Heart right ventricle (tissue), 16 donors: Measurements from ENCODE around the gene EFNA5. TPM values are rescaled to one million over a fixed set of nuclear protein-coding genes. Genes with fewer than 3 reads are reported as not detected.

Experiments
- ATAC-seq, 8 donors: fragments of 200-7000 bp; cut with Tn5 transposase; one replicate each; pipeline ENCODE4 v1.9.1; 2020; ENCODE audit warnings: mild to moderate bottlenecking in 8 of 8, moderate library complexity in 8 of 8, moderate number of reproducible peaks in 1 of 8
- DNase-seq, 2 donors: peaks; one replicate each; pipeline ENCODE4 v3.0.0-alpha.2; 2020
- H3K27ac ChIP-seq, 10 donors: fragments of 200-600 bp; sonication (generic) in 2 of 10; one replicate each; pipeline versions ENCODE4 v1.5.0 to v1.8.0; 2020 to 2022; ENCODE audit warnings: mild to moderate bottlenecking in 3 of 10
- H3K27me3 ChIP-seq, 7 donors: fragments of 200-600 bp; one replicate each; pipeline ENCODE4 v1.8.0; 2021 to 2022; ENCODE audit warnings: mild to moderate bottlenecking in 2 of 7
- H3K36me3 ChIP-seq, 9 donors: fragments of 200-600 bp; sonication (generic) in 1 of 9; one replicate each; pipeline versions ENCODE4 v1.5.0 to v1.8.0; 2020 to 2022; ENCODE audit warnings: mild to moderate bottlenecking in 2 of 9
- H3K4me1 ChIP-seq, 9 donors: fragments of 200-600 bp; sonication (generic) in 1 of 9; one replicate each; pipeline versions ENCODE4 v1.5.0 to v1.8.0; 2020 to 2022; ENCODE audit warnings: mild to moderate bottlenecking in 4 of 9
- H3K4me3 ChIP-seq, 10 donors: fragments of 200-600 bp; sonication (generic) in 2 of 10; one replicate each; pipeline versions ENCODE4 v1.5.0 to v1.8.0; 2020 to 2022; ENCODE audit warnings: mild to moderate bottlenecking in 7 of 10, moderate library complexity in 2 of 10
- H3K9me3 ChIP-seq, 11 donors: fragments of 200-600 bp in 10 of 11; sonication (generic) in 2 of 11; one replicate each; pipeline versions ENCODE4 v1.5.0 to v1.8.0; 2013 to 2022; ENCODE audit warnings: mild to moderate bottlenecking in 2 of 11, control low read depth in 1 of 11, moderate library complexity in 1 of 11
- WGBS, 2 donors: extraction: QIAGEN DNeasy Blood & Tissue Kit; methylation state at CpG; one replicate each; pipeline ENCODE4 v1.1.7; 2013; ENCODE audit warnings: inconsistent platforms in 1 of 2; 5-methylcytosine and 5-hydroxymethylcytosine counted together
- intact Hi-C, 10 donors: fragments of 100-400 bp; cut with DNase I; formaldehyde crosslinking; loops; one replicate each; pipeline versions ENCODE4 v1.11.1 to v1.14.2; 2022
- polyA plus RNA-seq, 2 donors: library from polyadenylated mRNA; stranded (reverse); fragments of 200-250 nt; gene quantifications; one replicate each; pipeline ENCODE4 v1.2.3, GENCODE V29; 2013
- total RNA-seq, 10 donors: library from RNA; stranded (reverse); fragmentation: NEBNext Ultra II Directional in 3 of 10; extraction: Animal tissue kit (Norgen Biotek cat#: 25700) in 3 of 10; gene quantifications; one replicate each; pipeline versions ENCODE4 v1.2.1 to v1.2.4, GENCODE V29; 2021 to 2023
- TF ChIP-seq, protein P1 (sequence below), 9 donors: fragments of 200-600 bp; sonication (generic) in 2 of 9; IDR thresholded peaks; one replicate each; pipeline versions ENCODE4 v1.5.0 to v1.8.0; 2021 to 2022; ENCODE audit warnings: antibody characterized with exemption in 9 of 9, mild to moderate bottlenecking in 5 of 9, moderate library complexity in 1 of 9
- donor health status: Arrhythmogenic right ventricular cardiomyopathy.
- donor health status: ischemic (EF 13 %, LVEDD 7.1; RV severe dilation, severe dysfunction).
- donor health status: healthy with polysubstance abuse.
- donor health status: DM: no; HTN: yes; CAD: no.
- donor health status: DM: no; HTN: no; CAD: no.
- donor health status: ischemic (EF 25% LVEDD 6.9; RV normal size, moderate dysfunction).
- donor health status: ischemic (EF 25% LVEDD 5.7; RV mildly dilated, moderate dysfunction).
- donor health status: healthy.
- donor health status: DM: yes; HTN: yes; CAD: no.
- donor health status: Ischemic cardiomyopathy.
- donor health status: ischemic (EF 35%, LVEDD 5.7; RV mildly dilated, moderate dysfunction).
- donor health status: nonischemic (EF 11% LVEDD 7.7; RV severe dilation, severe dysfunction).
- donor health status: DM: yes; HTN: yes; CAD: no.
- donor health status: PGD.
- donor health status: ischemic (EF 29% LVEDD 5.4; RV normal size, mild dysfunction).
- donor health status: nonischemic (EF 23%, LVEDD 6.1; RV moderate dilation, normal function).

EFNA5 gene
- total and polyA plus RNA-seq, 12 donors, result 6.9 to 49.4 (median 33.9) TPM

- Histone ChIP-seq H3K27me3 (no peaks in the 10 kb centered on the region), H3K36me3 (no peaks in the 10 kb centered on the region), H3K4me1 (peaks cover 0 to 53% (median 4%) of the 10 kb centered on the region in 9 donors), H3K9me3 (no peaks in the 10 kb centered on the region), H3K4me3 (no peak overlapping the region), H3K27ac (peak overlapping the region in 1 of 10 donors; percentile 19)
- DNase-seq (no peak), ATAC-seq (no peak)
- WGBS, 2 donors, result 47 to 54% methylated on average over 2 of the region's 2 CpGs
- TF ChIP-seq, protein P1, sequence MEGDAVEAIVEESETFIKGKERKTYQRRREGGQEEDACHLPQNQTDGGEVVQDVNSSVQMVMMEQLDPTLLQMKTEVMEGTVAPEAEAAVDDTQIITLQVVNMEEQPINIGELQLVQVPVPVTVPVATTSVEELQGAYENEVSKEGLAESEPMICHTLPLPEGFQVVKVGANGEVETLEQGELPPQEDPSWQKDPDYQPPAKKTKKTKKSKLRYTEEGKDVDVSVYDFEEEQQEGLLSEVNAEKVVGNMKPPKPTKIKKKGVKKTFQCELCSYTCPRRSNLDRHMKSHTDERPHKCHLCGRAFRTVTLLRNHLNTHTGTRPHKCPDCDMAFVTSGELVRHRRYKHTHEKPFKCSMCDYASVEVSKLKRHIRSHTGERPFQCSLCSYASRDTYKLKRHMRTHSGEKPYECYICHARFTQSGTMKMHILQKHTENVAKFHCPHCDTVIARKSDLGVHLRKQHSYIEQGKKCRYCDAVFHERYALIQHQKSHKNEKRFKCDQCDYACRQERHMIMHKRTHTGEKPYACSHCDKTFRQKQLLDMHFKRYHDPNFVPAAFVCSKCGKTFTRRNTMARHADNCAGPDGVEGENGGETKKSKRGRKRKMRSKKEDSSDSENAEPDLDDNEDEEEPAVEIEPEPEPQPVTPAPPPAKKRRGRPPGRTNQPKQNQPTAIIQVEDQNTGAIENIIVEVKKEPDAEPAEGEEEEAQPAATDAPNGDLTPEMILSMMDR (IDR thresholded peaks at IDR 0.05), result no peak
- intact Hi-C loops, result no loop called here
Observed at GRCh38 chr5:107605596-107606125, 65.1 kb downstream of the EFNA5 start.

GRCh38 chr5:107604990-107605389 is 65.7 kb downstream of the EFNA5 start:
- H3K36me3 ChIP-seq, result no peaks in the 10 kb centered on the region
- WGBS, 2 donors, result 65 to 71% methylated on average over 3 of the region's 3 CpGs
- ATAC-seq, result no peak
- H3K27ac ChIP-seq, result peak overlapping the region in 1 of 10 donors; percentile 5
- TF ChIP-seq, protein P1 (IDR thresholded peaks at IDR 0.05), result no peak
- intact Hi-C loops, result no loop called here
- H3K27me3 ChIP-seq, result no peaks in the 10 kb centered on the region
- no peak for DNase-seq
- H3K9me3 ChIP-seq, result no peaks in the 10 kb centered on the region
- peaks cover 0 to 60% (median 7%) of the 10 kb centered on the region in 9 donors for H3K4me1 ChIP-seq
- H3K4me3 ChIP-seq, result no peak overlapping the region

- peak overlapping the region in 1 of 10 donors; percentile 11 for H3K4me3 ChIP-seq
- WGBS, 2 donors, result 63 to 73% methylated on average over 10 of the region's 10 CpGs
- DNase-seq (no peak), ATAC-seq (peak in 4 of 8 donors; percentile 13 to 30 (median 21))
- intact Hi-C loops, result no loop called here
- TF ChIP-seq, protein P1 (IDR thresholded peaks at IDR 0.05), result no peak
- no peaks in the 10 kb centered on the region for H3K9me3 ChIP-seq
- peaks cover 0 to 62% (median 7%) of the 10 kb centered on the region in 9 donors for H3K4me1 ChIP-seq
- no peaks in the 10 kb centered on the region for H3K36me3 ChIP-seq
- peak overlapping the region in 1 of 10 donors; percentile 5 for H3K27ac ChIP-seq
- no peaks in the 10 kb centered on the region for H3K27me3 ChIP-seq
Observed at GRCh38 chr5:107604146-107604910, 66.4 kb downstream of the EFNA5 start.

DNA sequence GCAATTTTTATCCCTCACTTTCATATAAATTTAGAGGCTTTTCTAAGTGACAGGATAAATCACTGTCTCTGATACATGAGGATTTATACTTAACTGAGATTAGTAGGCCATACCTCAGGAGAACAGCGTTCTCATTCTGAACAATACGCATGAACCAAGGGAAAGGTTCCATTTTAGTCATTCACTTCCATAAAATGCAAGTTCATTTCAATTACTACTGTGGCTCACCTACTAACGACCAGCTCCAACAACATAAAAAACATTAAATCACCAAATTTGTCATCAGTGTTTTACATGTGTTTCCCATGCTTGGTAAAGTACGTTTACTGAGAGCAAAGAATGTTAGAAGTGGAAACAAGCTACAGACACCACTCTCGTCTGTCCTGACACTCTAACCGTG is 67.4 kb downstream of the EFNA5 start:
- Histone ChIP-seq H3K36me3 (no peaks in the 10 kb centered on the region), H3K4me3 (no peak overlapping the region), H3K4me1 (peaks cover 0 to 61% (median 7%) of the 10 kb centered on the region in 9 donors), H3K27ac (no peak overlapping the region), H3K9me3 (no peaks in the 10 kb centered on the region), H3K27me3 (no peaks in the 10 kb centered on the region)
- ATAC-seq, result no peak
- intact Hi-C loops, result no loop called here
- DNase-seq, result no peak
- TF ChIP-seq, protein P1 (IDR thresholded peaks at IDR 0.05), result no peak
- WGBS, 2 donors, result 71 to 77% methylated on average over 6 of the region's 6 CpGs
